Neuron (in vitro differentiated cells): ENCODE measurements around the gene ABCB10.
A peak's percentile ranks its signal among the peaks of the same experiment; 100 is the strongest.
"Not testable (repeated sequence)": the region's sequence is repeated elsewhere in the genome, so short reads cannot be mapped to it uniquely, and the experiment has no call there.

Experiments
- H2AFZ ChIP-seq: one replicate; pipeline ENCODE4 v1.6.1; 2013; ENCODE audit warnings: low read depth, mild to moderate bottlenecking, inconsistent platforms, low read length, moderate library complexity
- H3K27me3 ChIP-seq: one replicate; pipeline ENCODE4 v1.6.1; 2013; ENCODE audit warnings: low read length; ENCODE audit not compliant: insufficient read depth
- H3K36me3 ChIP-seq: one replicate; pipeline ENCODE4 v1.6.1; 2013; ENCODE audit warnings: low read length; ENCODE audit not compliant: insufficient read depth
- H3K4me1 ChIP-seq: one replicate; pipeline ENCODE4 v1.6.1; 2013; ENCODE audit warnings: low read length; ENCODE audit not compliant: insufficient read depth
- H3K4me3 ChIP-seq: 2 replicates; pipeline ENCODE4 v1.5.1; 2013; ENCODE audit warnings: mild to moderate bottlenecking, low read length, moderate library complexity
- H3K9me3 ChIP-seq: one replicate; pipeline ENCODE4 v1.6.1; 2013; ENCODE audit warnings: low read length

The ABCB10 gene

GRCh38 chr1:229507951-229508822 is 50.3 kb downstream of the ABCB10 start, which contains the start of gene NUP133:
NUP133 (minus strand) TSS chr1:229508341; CDS start chr1:229508249, 92 bp downstream.
- Histone ChIP-seq H3K36me3 (peaks cover 15% of the 10 kb centered on the region), H3K27me3 (no peaks in the 10 kb centered on the region), H2AFZ (peak within 1 kb of the TSS; percentile 64), H3K4me3 (peak within 1 kb of the TSS; percentile 82), H3K4me1 (peaks cover 17% of the 10 kb centered on the region), H3K9me3 (no peaks in the 10 kb centered on the region)

GRCh38 chr1:229507502-229507901 is 51.0 kb downstream of the ABCB10 start:
- H3K9me3 ChIP-seq = no peaks in the 10 kb centered on the region
- H3K4me3 ChIP-seq = peak overlapping the region; percentile 82
- peak overlapping the region; percentile 64 for H2AFZ ChIP-seq
- H3K27me3 ChIP-seq = no peaks in the 10 kb centered on the region
- H3K4me1 ChIP-seq = peaks cover 17% of the 10 kb centered on the region
- peaks cover 15% of the 10 kb centered on the region for H3K36me3 ChIP-seq

- Histone ChIP-seq H3K9me3 (no peaks in the 10 kb centered on the region), H3K27me3 (no peaks in the 10 kb centered on the region), H2AFZ (no peak overlapping the region), H3K4me1 (peaks cover 17% of the 10 kb centered on the region), H3K4me3 (peak overlapping the region; percentile 82), H3K36me3 (peaks cover 18% of the 10 kb centered on the region)
Observed at GRCh38 chr1:229506633-229507032, 51.9 kb downstream of the ABCB10 start.

GRCh38 chr1:229495782-229496181 is 62.7 kb downstream of the ABCB10 start:
- H3K4me1 ChIP-seq = no peaks in the 10 kb centered on the region
- H3K4me3 ChIP-seq = no peak overlapping the region
- no peak overlapping the region for H2AFZ ChIP-seq
- no peaks in the 10 kb centered on the region for H3K27me3 ChIP-seq
- peaks cover 83% of the 10 kb centered on the region for H3K36me3 ChIP-seq
- no peaks in the 10 kb centered on the region for H3K9me3 ChIP-seq

GRCh38 chr1:229487181-229487580 is 71.3 kb downstream of the ABCB10 start:
- no peaks in the 10 kb centered on the region for H3K27me3 ChIP-seq
- H3K4me1 ChIP-seq = no peaks in the 10 kb centered on the region
- H2AFZ ChIP-seq = no peak overlapping the region
- H3K9me3 ChIP-seq = no peaks in the 10 kb centered on the region
- peaks cover 88% of the 10 kb centered on the region for H3K36me3 ChIP-seq
- no peak overlapping the region for H3K4me3 ChIP-seq

GRCh38 chr1:229485318-229485717 is 73.2 kb downstream of the ABCB10 start:
- peaks cover 80% of the 10 kb centered on the region for H3K36me3 ChIP-seq

GRCh38 chr1:229482511-229482910 is 76.0 kb downstream of the ABCB10 start:
- no peak overlapping the region for H3K4me3 ChIP-seq
- H3K36me3 ChIP-seq = peaks cover 76% of the 10 kb centered on the region

More at GRCh38 chr1:229485318-229485717, 73.2 kb downstream of the ABCB10 start:
- no peaks in the 10 kb centered on the region for H3K9me3 ChIP-seq
- H3K4me3 ChIP-seq = no peak overlapping the region
- no peak overlapping the region for H2AFZ ChIP-seq
- no peaks in the 10 kb centered on the region for H3K4me1 ChIP-seq
- no peaks in the 10 kb centered on the region for H3K27me3 ChIP-seq

GRCh38 chr1:229480495-229480894 is 78.0 kb downstream of the ABCB10 start:
- Histone ChIP-seq H3K4me1 (no peaks in the 10 kb centered on the region), H3K36me3 (peaks cover 66% of the 10 kb centered on the region), H3K4me3 (no peak overlapping the region), H3K9me3 (no peaks in the 10 kb centered on the region), H2AFZ (no peak overlapping the region), H3K27me3 (no peaks in the 10 kb centered on the region)

More at GRCh38 chr1:229482511-229482910, 76.0 kb downstream of the ABCB10 start:
- Histone ChIP-seq H3K4me1 (no peaks in the 10 kb centered on the region), H2AFZ (no peak overlapping the region), H3K27me3 (no peaks in the 10 kb centered on the region), H3K9me3 (no peaks in the 10 kb centered on the region)

- no peaks in the 10 kb centered on the region for H3K27me3 ChIP-seq
- peaks cover 65% of the 10 kb centered on the region for H3K36me3 ChIP-seq
- H2AFZ ChIP-seq = no peak overlapping the region
- H3K9me3 ChIP-seq = no peaks in the 10 kb centered on the region
- no peak overlapping the region for H3K4me3 ChIP-seq
- no peaks in the 10 kb centered on the region for H3K4me1 ChIP-seq
Observed at GRCh38 chr1:229479660-229480399, 78.7 kb downstream of the ABCB10 start.

GRCh38 chr1:229478852-229479251 is 79.7 kb downstream of the ABCB10 start:
- no peaks in the 10 kb centered on the region for H3K27me3 ChIP-seq
- H3K4me3 ChIP-seq = no peak overlapping the region
- no peaks in the 10 kb centered on the region for H3K4me1 ChIP-seq
- peaks cover 62% of the 10 kb centered on the region for H3K36me3 ChIP-seq
- H3K9me3 ChIP-seq = no peaks in the 10 kb centered on the region
- no peak overlapping the region for H2AFZ ChIP-seq

GRCh38 chr1:229475859-229476258 is 82.6 kb downstream of the ABCB10 start:
- H3K9me3 ChIP-seq, H2AFZ ChIP-seq, H3K27me3 ChIP-seq, H3K4me1 ChIP-seq, H3K4me3 ChIP-seq: not testable (repeated sequence)
- H3K36me3 ChIP-seq = peaks cover 57% of the 10 kb centered on the region

GRCh38 chr1:229474509-229474908 is 84.0 kb downstream of the ABCB10 start:
- Histone ChIP-seq H3K4me3 (no peak overlapping the region), H3K36me3 (peaks cover 63% of the 10 kb centered on the region), H3K9me3 (no peaks in the 10 kb centered on the region), H3K4me1 (no peaks in the 10 kb centered on the region), H3K27me3 (no peaks in the 10 kb centered on the region), H2AFZ (no peak overlapping the region)

- H3K4me1 ChIP-seq = no peaks in the 10 kb centered on the region
- H3K36me3 ChIP-seq = peaks cover 66% of the 10 kb centered on the region
- no peaks in the 10 kb centered on the region for H3K27me3 ChIP-seq
- H2AFZ ChIP-seq = no peak overlapping the region
- H3K4me3 ChIP-seq = no peak overlapping the region
- no peaks in the 10 kb centered on the region for H3K9me3 ChIP-seq
Observed at GRCh38 chr1:229471175-229471574, 87.3 kb downstream of the ABCB10 start.
